Measurements from ENCODE around the gene ZNF740. TPM values are rescaled to one million over a fixed set of nuclear protein-coding genes. Genes with fewer than 3 reads are reported as not detected.

ZNF740 gene
- total and polyA plus RNA-seq, 2 of the 8 experiments (the other 6 are each of a cell fraction or from before 2014, with no cell fraction given) = 8.2 to 40.0 TPM

GRCh38 chr12:53210843-53211242 lies 30.3 kb downstream of the ZNF740 start (continued):
- no peak for TF ChIP-seq EGR1 (IDR thresholded peaks at IDR 0.05; ENCODE audit: borderline replicate concordance, low read depth, low read length)
- TF ChIP-seq CEBPB (IDR thresholded peaks at IDR 0.05; ENCODE audit: low read depth, low read length) = no peak
- TF ChIP-seq KDM5A (IDR thresholded peaks at IDR 0.05; ENCODE audit: low read length) = no peak
- TF ChIP-seq FOSL1 (IDR thresholded peaks at IDR 0.05; ENCODE audit: insufficient read depth, low read depth, low read length) = no peak
- no peak for TF ChIP-seq SIN3A (conservative IDR thresholded peaks at IDR 0.05 in 1 of 2, IDR thresholded peaks at IDR 0.05 in 1 of 2; ENCODE audit: low read depth in 1 of 2, low read length in 2 of 2)
- TF ChIP-seq NANOG (IDR thresholded peaks at IDR 0.05; ENCODE audit: insufficient read depth, low read depth, low read length, poor library complexity, severe bottlenecking) = no peak
- no peak for TF ChIP-seq SP1 (IDR thresholded peaks at IDR 0.05; ENCODE audit: low read depth, low read length)
